Middle frontal gyrus (tissue), 1 donor: ENCODE results near the gene TMEM161A.
"Not testable (repeated sequence)": the region's sequence is repeated elsewhere in the genome, so short reads cannot be mapped to it uniquely, and the experiment has no call there.

Experiments
- DNase-seq: peaks from one replicate; pipeline ENCODE4 v3.0.0-alpha.2; 2015; ENCODE audit warnings: low spot score; ENCODE audit errors: extremely low spot score

The TMEM161A gene

DNA sequence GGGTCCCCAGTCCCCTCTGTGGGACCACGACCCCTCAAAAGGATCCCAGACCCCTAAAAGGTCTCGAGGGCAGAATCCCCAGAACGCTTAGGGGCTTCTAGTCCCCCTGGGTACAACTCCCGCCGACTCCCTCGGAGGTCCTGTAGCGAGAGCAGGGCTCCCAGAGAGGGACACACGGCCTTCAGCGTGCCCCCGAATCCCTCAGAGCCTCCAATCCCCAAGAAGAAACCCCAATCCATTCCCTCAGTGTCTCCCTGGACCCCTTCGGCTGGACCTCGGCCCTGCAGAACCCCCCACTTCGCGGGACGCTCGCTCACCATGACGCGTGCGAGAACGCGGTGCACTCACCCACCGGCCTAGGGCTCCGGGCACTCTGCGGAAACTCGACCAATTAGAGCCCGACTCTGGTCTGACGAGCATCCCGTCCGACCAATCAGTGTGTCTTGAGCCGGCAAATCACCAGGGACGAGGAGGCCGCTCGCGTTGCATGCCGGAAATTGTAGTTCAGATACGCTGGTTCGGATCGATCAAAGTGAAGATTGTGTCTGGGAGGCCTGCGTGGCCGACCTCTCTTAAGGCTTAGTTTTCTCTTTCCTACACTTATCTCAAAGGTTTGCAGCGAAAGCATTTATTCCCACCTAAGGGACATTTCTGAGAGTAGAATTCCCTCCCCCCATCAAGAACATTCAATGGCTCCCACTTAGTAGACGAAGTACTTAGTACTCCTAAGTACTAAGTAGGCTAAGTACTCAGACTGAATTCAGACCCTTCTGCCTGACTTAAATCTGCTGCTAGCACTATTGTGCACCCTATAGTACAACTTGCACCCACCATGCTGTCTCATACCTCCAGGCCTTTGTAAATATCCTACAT lies at the start of gene TMEM161A:
Gene TMEM161A (minus strand): TSS at position 370 of the 873 bp plus-strand sequence. CDS start 50 bp downstream, at position 320.
- peak; percentile 97 for DNase-seq

DNA sequence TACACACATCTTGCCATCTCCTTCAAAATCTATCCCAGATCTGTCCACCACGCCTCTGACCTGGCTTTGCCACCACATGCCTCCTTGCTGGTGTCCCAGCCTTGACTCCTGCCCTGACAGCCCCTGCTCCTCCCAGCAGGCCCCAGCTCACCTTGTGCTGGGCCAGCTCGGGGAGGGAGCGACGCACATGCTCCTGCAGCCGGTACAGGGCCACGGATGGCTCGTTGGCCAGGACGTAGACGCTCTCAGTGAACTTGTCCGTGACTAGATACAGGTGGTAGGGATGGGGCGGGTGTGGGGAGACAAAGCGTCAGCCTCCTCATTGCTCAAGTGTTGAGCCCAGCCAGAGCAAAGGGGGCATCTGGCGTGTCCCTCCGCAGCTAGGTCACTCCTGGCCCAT lies 48.5 kb upstream of the TMEM161A start:
- DNase-seq, result no peak

DNA sequence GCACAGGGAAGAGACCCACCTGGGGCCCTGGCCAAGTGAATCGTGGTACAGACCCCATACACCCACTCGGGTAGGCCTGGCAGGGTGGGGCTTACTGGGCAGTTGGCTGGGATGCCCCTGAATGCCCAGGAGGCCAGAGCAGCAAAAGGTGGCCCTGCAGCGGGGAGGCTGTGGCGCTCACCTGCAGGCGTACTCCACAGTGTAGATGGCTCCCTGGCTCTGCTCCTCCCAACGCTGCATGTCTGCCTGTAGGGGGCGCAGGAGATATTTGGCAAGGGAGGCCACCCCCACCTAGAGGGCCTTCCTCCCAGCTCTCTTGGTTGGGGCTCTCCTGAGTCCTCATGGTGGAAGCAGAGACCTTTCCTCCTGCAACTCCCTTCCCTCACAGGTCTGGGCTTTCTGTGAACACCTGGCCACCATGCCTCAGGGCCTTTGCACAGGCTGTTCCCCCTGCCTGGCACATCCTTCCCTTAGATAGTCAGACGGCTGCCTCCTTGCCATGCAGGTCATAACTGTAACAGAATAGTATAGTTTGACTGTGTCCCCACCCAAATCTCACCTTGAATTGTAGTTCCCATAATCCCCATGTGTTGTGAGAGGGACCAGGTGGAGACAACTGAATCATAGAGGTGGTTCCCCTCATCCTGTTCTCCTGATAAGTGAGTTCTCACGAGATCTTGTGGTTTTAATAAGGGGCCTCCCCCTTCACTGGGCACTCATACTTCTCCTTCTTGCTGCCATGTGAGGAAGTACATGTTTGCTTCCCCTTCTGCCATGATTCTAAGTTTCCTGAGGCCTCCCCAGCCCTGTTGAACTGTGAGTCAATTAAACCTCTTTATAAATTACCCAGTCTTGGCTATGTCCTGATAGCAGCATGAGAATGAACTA lies 47.8 kb upstream of the TMEM161A start:
- no peak for DNase-seq

DNA sequence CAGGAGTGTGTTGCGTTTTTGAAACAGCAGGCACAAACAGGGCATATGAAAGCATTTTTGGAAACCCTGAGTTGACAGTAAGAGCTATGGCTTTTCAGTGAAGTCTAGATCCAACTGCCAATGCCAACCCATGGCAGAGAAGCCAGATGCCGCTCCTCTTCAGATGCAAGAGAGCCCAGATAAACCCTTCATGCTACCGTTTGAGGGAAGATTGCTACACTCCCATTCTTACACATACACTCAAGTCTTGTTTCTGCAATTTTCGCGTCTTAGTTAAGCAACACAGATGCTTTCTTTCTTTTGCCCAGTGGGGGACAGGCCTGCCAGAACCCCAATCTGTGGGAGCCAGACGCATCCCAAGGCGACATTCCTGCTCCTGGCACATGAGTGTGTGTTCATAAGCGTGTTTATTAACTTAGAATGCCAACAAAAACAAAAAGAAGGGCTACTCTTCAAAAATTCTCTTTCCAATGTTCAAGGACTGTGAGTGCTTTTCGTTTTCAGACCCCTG lies 43.3 kb upstream of the TMEM161A start:
- no peak for DNase-seq

DNA sequence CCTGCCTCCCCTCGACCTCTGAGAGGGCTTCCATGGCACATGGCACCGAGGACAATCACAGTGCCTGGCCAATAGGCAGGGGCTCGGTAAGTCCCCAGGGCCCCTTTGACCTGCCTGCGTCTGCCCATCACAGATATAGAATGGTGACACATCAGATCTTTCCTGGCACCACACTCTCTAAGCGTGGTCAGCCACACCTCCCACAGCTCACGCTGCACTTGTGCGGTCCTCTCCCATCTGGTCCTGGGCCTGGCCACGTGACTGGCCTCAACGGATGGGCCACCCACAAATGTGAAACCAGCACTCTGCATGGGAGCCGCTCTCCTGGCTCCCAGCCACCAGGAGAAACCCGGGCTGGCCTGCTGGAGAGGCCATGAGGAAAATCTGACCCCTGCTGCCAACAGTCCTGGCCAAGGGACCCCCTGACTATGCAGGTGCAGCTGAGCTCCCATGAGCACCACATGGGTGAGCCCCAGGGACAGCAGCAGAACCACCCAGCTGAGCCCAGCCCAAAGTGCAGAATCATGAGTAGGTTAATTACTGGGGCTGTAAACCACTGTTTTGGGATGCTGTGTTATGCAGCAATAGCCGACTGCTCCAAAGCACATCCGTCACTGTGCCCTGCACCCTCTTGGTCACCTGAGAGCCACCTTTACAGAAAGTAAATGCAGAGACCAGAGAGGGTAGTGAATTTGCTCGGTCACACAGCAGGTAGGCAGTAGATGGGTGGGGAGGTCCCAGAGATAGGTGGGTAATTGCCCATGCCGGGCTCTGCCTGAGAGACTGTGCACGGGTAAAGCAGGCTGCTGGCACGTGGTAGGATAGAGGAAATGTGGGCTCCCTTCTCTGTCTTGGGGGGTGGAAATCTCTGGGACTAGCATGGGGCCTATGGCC lies 41.5 kb upstream of the TMEM161A start:
- DNase-seq, result no peak

DNA sequence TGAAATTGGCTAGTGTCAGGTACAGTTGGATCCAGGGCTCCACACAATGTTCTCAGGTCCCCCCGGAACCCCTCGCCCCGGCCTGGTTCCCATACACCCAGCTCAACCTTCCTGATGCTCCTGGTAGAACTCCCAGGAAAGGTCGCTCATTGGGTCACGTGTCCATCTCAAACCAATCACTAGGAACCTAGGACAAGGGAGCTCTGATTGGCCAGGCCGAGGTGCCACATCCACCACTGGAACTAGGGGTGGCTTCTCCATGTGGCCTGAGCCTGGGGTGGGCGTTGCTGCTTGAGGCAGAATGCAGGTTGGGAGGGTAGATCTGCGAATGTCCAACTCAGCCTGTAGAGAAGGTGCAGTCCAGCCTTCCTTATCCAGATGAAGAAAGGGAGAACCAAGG lies 38.7 kb upstream of the TMEM161A start:
- no peak for DNase-seq

DNA sequence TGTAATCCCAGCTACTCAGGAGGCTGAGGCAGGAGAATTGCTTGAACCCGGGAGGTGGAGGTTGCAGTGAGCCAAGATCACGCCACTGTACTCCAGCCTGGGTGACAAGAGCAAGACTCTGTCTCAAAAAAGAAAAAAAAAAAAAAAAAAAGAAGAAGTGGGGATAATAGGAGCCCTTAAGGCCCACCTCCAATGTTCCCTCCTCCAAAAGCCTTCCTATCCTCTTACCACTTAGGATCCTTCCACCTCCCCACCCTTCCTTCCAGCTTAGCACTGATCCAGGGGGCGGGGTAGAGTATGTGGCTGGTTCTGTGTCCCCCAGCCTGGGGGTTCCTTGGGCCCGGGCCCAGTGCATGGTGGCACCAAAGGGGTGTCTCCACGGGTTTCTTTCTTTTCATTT lies 35.0 kb upstream of the TMEM161A start:
- DNase-seq, result not testable (repeated sequence)

DNA sequence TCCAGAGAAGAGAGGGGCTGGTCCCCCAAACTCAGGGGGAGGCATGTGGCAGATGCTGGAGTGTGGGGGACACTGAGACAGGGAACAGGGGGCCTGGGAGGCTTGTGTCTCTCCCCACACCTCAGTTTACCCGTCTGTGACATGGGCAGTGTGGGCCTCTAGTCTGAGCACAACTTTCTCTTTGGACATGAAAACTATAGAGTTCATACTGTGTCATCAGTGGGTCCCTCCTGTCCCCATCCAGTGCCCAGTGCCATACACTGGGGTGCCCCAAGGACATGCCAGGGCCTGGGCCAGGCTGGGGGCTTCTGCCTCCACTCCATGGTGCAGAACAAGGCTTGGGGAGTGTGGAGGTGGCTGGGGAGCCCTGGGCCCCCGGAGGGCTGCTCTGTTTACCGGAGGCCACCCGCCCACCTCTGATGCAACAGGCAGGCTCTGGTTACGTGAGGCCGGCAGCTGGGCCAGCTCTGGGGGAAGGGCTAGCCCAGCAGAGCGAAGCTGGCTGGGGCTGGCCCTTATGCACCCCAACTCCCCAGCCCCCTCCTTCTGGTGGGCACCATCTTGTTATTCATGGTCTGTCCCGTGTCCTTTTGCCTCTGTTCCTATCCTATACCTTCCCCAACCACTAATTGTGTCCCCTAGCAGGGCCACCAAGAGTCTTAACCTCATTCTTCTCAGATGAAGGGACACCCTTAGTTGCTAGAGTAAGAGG lies 33.7 kb upstream of the TMEM161A start:
- DNase-seq, result no peak

DNA sequence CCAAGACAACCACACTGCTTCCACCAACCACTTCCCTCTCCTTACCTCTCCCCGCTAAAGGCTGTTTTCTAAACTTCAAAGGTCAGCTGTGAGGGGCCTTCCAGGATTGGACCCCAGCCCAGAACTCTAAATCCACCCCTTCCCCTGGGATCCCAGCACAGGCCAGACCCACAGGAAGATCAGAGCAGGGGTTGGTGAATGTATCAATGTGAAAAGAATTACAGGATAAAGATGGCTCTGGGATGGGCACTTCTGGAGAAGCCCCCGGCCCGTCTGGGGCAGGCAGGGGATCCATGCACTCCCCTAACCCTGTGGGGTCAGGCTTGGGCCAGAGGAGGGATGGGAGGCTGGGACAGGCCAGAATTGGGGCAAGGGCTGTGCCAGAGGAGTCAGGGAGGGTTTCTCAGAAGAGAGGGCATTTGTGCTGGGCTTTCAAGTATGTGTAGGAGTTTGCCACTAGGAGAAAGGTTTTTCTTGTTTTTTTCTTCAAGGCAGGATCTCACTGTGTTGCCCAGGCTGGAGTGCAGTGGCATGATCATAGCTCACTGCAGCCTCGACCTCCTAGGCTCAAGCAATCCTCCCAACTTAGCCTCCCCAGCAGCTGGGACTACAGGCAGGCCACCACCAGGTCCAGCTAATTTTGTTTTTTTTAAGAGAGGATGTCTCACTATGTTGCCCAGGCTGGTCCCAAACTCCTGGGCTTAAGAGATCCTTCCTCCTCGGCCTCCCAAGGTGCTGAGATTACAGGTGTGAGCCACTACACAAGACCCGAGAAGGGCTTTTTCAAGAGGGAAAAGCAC lies 32.8 kb upstream of the TMEM161A start:
- DNase-seq, result no peak

DNA sequence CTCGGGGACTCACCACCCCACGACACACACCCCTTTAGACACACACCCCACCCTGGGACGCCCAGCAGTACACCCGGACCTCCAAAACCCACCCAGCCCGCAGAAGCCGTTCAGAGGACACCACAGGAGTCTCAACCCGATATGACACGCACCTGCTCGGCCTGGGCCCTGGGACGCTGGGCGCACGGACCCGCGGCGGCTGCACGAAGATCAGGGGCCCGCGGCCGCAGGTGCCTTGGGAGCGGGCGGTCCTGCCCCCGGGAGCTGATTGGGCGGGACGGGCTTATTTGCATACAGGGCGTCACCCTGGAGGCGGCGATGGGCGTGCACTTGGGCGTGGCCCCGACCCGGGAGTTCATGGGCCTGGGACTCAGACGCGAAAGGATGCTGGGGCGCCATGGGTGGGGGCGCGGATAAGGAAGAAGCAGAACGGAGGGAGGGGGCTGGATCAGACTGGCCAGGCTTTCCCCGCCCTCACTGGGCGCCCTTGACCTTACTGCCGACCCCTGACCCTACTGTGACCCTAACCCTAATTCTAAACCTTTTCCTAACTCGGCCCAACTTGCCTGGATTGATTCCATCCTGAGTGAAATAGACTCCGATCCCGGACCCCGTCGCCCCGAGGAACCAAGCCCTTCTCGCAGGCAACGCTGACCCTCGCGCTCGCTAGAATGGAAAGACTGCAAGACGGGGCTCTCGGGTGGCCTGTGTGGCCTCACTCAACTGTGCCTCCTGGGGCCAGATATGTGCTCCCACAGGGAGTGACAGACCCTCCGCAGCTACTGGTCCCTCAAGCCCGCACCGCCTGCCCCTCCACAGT lies 32.0 kb upstream of the TMEM161A start, which contains the start of gene MEF2B:
Gene MEF2B (minus strand): TSS at position 211 of the 820 bp plus-strand sequence. CDS start 19,528 bp downstream, outside the sequence.
- DNase-seq, result peak; percentile 21

DNA sequence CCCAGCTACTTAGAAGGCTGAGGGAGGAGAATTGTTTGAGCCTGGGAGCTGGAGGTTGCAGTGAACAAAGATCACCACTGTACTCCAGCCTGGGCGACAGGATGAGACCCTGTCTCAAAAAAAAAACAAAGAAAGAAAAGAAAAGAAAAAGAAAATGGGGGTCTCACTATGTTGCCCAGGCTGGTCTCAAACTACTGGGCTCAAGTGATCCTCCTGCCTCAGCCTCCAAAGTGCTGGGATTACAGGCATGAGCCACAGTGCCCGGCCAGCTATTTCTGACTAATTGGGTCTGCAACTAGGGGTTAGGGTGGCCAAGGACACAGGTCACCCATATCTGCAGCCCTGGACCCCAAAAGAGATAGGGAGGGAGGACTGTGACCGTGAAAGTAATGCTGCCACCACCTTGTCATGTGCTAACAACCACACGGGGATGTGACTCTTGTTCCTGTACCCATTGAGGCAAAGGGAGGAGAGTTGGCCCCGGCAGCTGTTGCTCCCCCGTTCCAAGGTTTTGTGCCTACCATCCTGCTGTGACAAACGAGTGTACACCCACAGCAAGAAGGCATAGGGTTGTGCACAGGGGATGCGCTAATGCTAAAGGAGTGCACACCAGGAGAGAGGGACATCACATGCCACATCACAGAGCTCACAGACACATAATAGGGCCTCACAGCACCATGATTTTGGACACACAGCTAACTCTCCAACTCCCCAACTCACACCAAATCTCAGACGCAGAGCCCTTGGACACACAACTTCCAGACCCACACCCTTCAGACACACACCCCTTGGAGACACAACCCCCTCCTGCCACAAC lies 31.2 kb upstream of the TMEM161A start:
- DNase-seq, result no peak

DNA sequence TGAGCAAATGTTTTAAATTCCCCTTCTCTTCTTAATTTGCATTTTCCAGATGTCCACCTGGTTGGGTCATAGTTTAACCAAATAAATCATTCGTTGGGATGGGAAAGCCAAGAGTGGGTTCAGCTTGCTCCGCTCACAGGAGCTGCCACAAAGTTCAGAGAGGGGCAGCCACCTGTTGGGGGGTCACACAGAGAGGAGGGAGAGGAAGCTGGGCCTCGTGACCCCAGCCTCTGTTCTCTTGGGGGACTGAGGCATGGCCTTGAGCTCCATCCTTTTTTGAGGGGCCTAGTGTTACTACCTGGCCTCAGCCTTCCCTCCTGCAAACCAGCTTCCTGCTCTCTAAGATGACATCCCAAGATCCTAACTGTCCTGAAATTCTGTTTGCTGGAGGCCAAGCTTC lies 29.3 kb upstream of the TMEM161A start:
- no peak for DNase-seq

DNA sequence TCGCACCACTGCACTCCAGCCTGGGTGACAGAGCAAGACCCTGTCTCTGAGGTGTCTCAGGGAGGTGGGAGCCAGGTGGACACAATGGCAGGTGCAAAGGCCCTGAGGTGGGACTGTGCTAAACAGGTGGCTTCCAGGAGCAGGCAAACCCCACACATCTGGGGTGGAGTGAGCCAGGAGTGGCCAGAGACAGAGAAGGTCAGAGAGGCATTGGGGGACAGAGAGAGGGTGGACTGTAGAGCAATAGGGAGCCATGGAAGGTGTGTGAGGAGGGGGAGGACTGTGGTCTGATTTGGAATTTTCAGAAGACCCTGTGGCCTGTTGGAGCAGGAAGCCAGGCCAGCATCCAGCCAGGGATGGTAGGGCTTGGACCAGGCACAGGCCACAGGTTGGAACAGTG lies 27.1 kb upstream of the TMEM161A start:
- no peak for DNase-seq

DNA sequence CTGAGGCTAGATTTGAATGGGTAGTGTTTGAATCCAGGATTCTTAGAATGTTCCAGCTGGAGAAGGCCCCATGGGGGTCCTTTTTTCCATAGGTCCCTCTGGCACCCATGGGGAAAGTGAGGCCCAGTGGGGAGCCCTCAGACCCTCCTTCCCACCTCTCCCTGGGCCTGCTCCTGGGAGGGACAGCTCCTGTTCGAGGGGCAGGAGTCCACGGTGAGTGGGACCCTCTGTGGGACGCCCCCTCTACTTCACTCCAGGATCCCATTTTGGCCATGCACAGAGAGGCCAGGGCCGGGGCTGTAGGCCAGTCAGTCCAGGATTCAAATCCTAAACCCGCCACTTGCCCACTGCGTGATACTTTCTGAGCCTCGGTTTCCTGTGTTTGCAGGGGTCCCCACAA lies 24.2 kb upstream of the TMEM161A start:
- DNase-seq, result no peak

DNA sequence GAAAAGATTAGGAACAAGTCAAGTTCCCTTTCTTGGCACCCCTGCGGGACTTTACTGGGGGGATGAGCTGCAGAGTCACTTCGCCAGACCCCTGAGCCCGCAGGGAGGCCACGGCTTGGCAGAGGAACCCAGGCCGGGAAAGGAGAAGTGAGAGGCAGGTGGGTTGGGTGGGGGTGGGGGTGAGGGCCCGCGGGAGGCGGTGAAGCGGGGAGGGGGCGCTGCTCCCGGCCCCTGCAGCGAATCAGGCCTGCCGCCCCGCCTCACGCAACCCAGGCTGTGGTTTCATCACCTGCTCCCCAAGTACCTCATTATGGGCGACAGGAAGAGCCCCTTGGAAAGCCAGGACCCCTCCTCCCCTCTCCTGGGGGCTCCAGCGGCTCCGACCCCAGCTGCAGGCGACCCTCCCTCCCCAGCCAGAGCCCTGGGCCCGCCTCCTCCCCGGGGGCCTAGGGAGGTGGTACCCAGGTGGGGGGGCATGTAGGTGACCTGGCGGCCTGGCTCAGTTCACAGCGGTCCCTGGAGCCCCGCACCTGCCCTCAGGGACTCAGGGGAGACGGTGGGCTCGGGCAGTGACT lies 22.3 kb upstream of the TMEM161A start:
- no peak for DNase-seq

DNA sequence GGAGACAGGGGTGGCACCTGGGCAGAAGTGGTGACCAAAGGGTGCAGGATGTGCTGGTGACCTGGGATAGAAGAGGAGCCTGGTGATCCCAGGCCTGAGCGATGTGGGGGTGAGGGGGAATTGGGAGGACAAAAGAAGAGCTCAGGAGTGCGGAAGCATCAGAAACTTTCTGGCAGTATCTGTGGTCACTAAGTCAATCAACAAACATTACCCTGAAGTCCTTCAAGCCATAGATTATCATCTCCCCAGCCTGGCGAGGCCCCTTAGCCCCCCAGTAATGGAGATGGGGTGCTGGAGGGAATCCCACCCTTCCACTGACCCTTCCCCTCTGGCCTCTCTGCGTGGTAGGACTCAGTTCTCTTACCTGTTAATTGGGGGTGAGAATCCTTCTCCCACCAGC lies 21.3 kb upstream of the TMEM161A start:
- no peak for DNase-seq

DNA sequence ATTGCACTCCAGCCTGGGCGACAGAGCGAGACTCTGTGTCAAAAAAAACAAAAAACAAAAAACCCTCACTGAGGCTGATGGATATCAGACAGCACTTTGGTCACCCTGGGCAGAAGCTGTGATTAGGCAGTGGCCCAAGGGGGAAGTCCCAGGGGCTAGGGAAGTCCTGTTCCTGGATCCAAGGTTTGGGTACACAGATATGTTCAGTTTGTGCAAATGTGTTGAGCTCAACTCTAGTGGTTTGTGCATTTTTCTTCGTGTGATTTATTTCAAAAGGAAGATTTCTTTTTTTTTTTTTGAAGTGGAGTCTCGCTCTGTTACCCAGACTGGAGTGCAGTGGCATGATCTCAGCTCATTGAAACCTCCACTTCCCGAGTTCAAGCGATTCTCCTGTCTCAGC lies 19.5 kb upstream of the TMEM161A start:
- DNase-seq, result no peak
